ENCODE results near the gene GGT5.
"Not testable (repeated sequence)": the region's sequence is repeated elsewhere in the genome, so short reads cannot be mapped to it uniquely, and the experiment has no call there.

The GGT5 gene

GRCh38 chr22:24245030-24245431, at the start of gene GGT5:
GGT5 (minus strand) TSS chr22:24245082; CDS start chr22:24244725, 357 bp downstream.
- DNase-seq, result not testable (repeated sequence)

- not testable (repeated sequence) for DNase-seq
These were observed 47.4 kb upstream of the GGT5 start for GRCh38 chr22:24292202-24292830.

- DNase-seq, result no peak
These were observed 46.8 kb upstream of the GGT5 start for GRCh38 chr22:24291515-24292201.

GRCh38 chr22:24290459-24290858, 45.6 kb upstream of the GGT5 start:
- no peak for DNase-seq

- DNase-seq, result no peak
These were observed 44.9 kb upstream of the GGT5 start for GRCh38 chr22:24289741-24290163.

- DNase-seq, result no peak
These were observed 44.2 kb upstream of the GGT5 start for GRCh38 chr22:24289114-24289513.

- DNase-seq, result not testable (repeated sequence)
These were observed 42.9 kb upstream of the GGT5 start for GRCh38 chr22:24287801-24288200.

GRCh38 chr22:24287212-24287611, 42.3 kb upstream of the GGT5 start:
- not testable (repeated sequence) for DNase-seq

GRCh38 chr22:24285245-24285644, 40.4 kb upstream of the GGT5 start:
- DNase-seq, result peak; percentile 36

- no peak for DNase-seq
These were observed 39.9 kb upstream of the GGT5 start for GRCh38 chr22:24284747-24285203.

- no peak for DNase-seq
These were observed 37.5 kb upstream of the GGT5 start for GRCh38 chr22:24282401-24282800.

- not testable (repeated sequence) for DNase-seq
These were observed 35.5 kb upstream of the GGT5 start for GRCh38 chr22:24280363-24280762.

- not testable (repeated sequence) for DNase-seq
These were observed 30.0 kb upstream of the GGT5 start for GRCh38 chr22:24274696-24275405.

- DNase-seq, result not testable (repeated sequence)
These were observed 29.0 kb upstream of the GGT5 start for GRCh38 chr22:24273906-24274305.

GRCh38 chr22:24273031-24273430, 28.1 kb upstream of the GGT5 start:
- not testable (repeated sequence) for DNase-seq

GRCh38 chr22:24271386-24271854, 26.5 kb upstream of the GGT5 start:
- no peak for DNase-seq

GRCh38 chr22:24270556-24271385, 25.9 kb upstream of the GGT5 start, which contains the start of gene SPECC1L:
SPECC1L (plus strand) TSS chr22:24270831; CDS start chr22:24302232, 31,401 bp downstream.
- DNase-seq, result peak; percentile 86

GRCh38 chr22:24266495-24266894, 21.6 kb upstream of the GGT5 start:
- DNase-seq, result not testable (repeated sequence)

GRCh38 chr22:24265734-24266133, 20.9 kb upstream of the GGT5 start:
- DNase-seq, result no peak

- DNase-seq, result not testable (repeated sequence)
These were observed 19.5 kb upstream of the GGT5 start for GRCh38 chr22:24264329-24264896.

GRCh38 chr22:24263479-24263878, 18.6 kb upstream of the GGT5 start:
- DNase-seq, result not testable (repeated sequence)

- not testable (repeated sequence) for DNase-seq
These were observed 17.4 kb upstream of the GGT5 start for GRCh38 chr22:24262185-24262749.
